Urothelium cell line (cell line): ENCODE measurements around the gene GMDS.

Experiments
- DNase-seq: peaks from one replicate; pipeline ENCODE4 v3.0.0; 2011; ENCODE audit warnings: low spot score, mixed read lengths
- FAIRE-seq: peaks from 2 replicates; lab custom pipeline; 2011; peaks lifted over from hg19 to GRCh38; lab: Jason Lieb, UNC

The GMDS gene

GRCh38 chr6:2054516-2055067 lies 190.8 kb downstream of the GMDS start:
- DNase-seq (no peak), FAIRE-seq (no peak)

- FAIRE-seq (no peak), DNase-seq (no peak)
Measured at GRCh38 chr6:2053691-2054090, 191.7 kb downstream of the GMDS start.

GRCh38 chr6:2047855-2048254 lies 197.6 kb downstream of the GMDS start:
- no peak for FAIRE-seq
- DNase-seq, result no peak

- DNase-seq (no peak), FAIRE-seq (no peak)
Measured at GRCh38 chr6:2044192-2044591, 201.2 kb downstream of the GMDS start.

- DNase-seq, result no peak
- no peak for FAIRE-seq
Measured at GRCh38 chr6:2042956-2043648, 202.3 kb downstream of the GMDS start.

- no peak for FAIRE-seq
- DNase-seq, result no peak
Measured at GRCh38 chr6:2038092-2038491, 207.3 kb downstream of the GMDS start.

GRCh38 chr6:2037237-2037926 lies 208.0 kb downstream of the GMDS start:
- DNase-seq (no peak), FAIRE-seq (no peak)

- no peak for DNase-seq
- no peak for FAIRE-seq
Measured at GRCh38 chr6:2036710-2037023, 208.7 kb downstream of the GMDS start.

GRCh38 chr6:2035826-2036709 lies 209.3 kb downstream of the GMDS start:
- DNase-seq, result no peak
- no peak for FAIRE-seq

GRCh38 chr6:2035046-2035445 lies 210.4 kb downstream of the GMDS start:
- FAIRE-seq (no peak), DNase-seq (no peak)

GRCh38 chr6:2034256-2034655 lies 211.1 kb downstream of the GMDS start:
- DNase-seq, result no peak
- no peak for FAIRE-seq

- no peak for FAIRE-seq
- no peak for DNase-seq
Measured at GRCh38 chr6:2033544-2033943, 211.9 kb downstream of the GMDS start.

GRCh38 chr6:2030682-2031244 lies 214.6 kb downstream of the GMDS start:
- DNase-seq (no peak), FAIRE-seq (no peak)

- no peak for FAIRE-seq
Measured at GRCh38 chr6:2029952-2030351, 215.5 kb downstream of the GMDS start.

GRCh38 chr6:2029130-2029794 lies 216.1 kb downstream of the GMDS start:
- FAIRE-seq (no peak), DNase-seq (no peak)

More at GRCh38 chr6:2029952-2030351, 215.5 kb downstream of the GMDS start:
- no peak for DNase-seq

- FAIRE-seq, result no peak
- no peak for DNase-seq
Measured at GRCh38 chr6:2028457-2029038, 216.9 kb downstream of the GMDS start.

- no peak for DNase-seq
- FAIRE-seq, result no peak
Measured at GRCh38 chr6:2026133-2026532, 219.3 kb downstream of the GMDS start.

GRCh38 chr6:2021713-2022125 lies 223.7 kb downstream of the GMDS start:
- no peak for DNase-seq
- no peak for FAIRE-seq

- FAIRE-seq, result no peak
- no peak for DNase-seq
Measured at GRCh38 chr6:2020909-2021308, 224.5 kb downstream of the GMDS start.

- FAIRE-seq, result no peak
- no peak for DNase-seq
Measured at GRCh38 chr6:2019051-2019450, 226.4 kb downstream of the GMDS start.
